Endothelial cell of umbilical vein (primary cell): ENCODE results near the gene NANOS1. TPM values are rescaled to one million over a fixed set of nuclear protein-coding genes. Genes with fewer than 3 reads are reported as not detected.

ENCODE experiments used
- BruUV-seq: library from RNA; stranded (reverse); fragments of 400-500 nt; replicated peaks from 2 replicates; lab custom pipeline; 2021; lab: Mats Ljungman, UMichigan
- CTCF ChIA-PET: fragments of 300-600, 350-600 bp; sonication (Branson Sonifier 250); formaldehyde crosslinking; loops from one replicate; lab custom pipeline; 2021; ENCODE audit warnings: antibody characterized with exemption, inconsistent platforms; lab: Charles Lee
- POLR2A ChIA-PET: fragments of 300-600, 350-600 bp; sonication (Branson Sonifier 250); formaldehyde crosslinking; loops from one replicate; lab custom pipeline; 2021; ENCODE audit warnings: antibody characterized with exemption, inconsistent platforms; lab: Charles Lee
- DNase-seq: peaks from one replicate; pipeline ENCODE4 v3.0.0-alpha.2; 2011; ENCODE audit warnings: low read depth, low spot score
- FAIRE-seq: peaks from 2 replicates; lab custom pipeline; 2011; peaks lifted over from hg19 to GRCh38; lab: Jason Lieb, UNC
- H2AFZ ChIP-seq: 2 replicates; pipeline ENCODE4 v1.6.0; 2012; ENCODE audit warnings: low read depth, low read length, control low read depth, inconsistent platforms
- H3K27ac ChIP-seq: 2 replicates; pipeline ENCODE4 v1.5.1; 2011; ENCODE audit warnings: low read depth, mild to moderate bottlenecking, control low read depth, low read length, moderate library complexity; ENCODE audit not compliant: insufficient read depth
- H3K27me3 ChIP-seq, 2 experiments: 2 replicates each; pipeline versions ENCODE4 v1.6.0 to v1.6.1; 2011; ENCODE audit warnings: low read length in 2 of 2, mixed read lengths in 1 of 2; ENCODE audit not compliant: control insufficient read depth in 2 of 2, insufficient read depth in 2 of 2
- H3K36me3 ChIP-seq, 2 experiments: 2 replicates in 1 of 2; 3 replicates in 1 of 2; pipeline ENCODE4 v1.5.1; 2011; ENCODE audit warnings: low read length in 2 of 2, mild to moderate bottlenecking in 1 of 2, moderate library complexity in 1 of 2; ENCODE audit not compliant: control insufficient read depth in 2 of 2, insufficient read depth in 2 of 2; ENCODE audit errors: extremely low read depth in 1 of 2
- H3K4me1 ChIP-seq: 3 replicates; pipeline ENCODE4 v1.5.1; 2011; ENCODE audit warnings: mild to moderate bottlenecking, low read length; ENCODE audit not compliant: control insufficient read depth, insufficient read depth; ENCODE audit errors: extremely low read depth
- H3K4me2 ChIP-seq: 2 replicates; pipeline ENCODE4 v1.6.1; 2011; ENCODE audit warnings: low read length, control low read depth, mixed read lengths; ENCODE audit not compliant: insufficient read depth
- H3K4me3 ChIP-seq, 3 experiments: fragments of 200-600 bp in 1 of 3; sonication (generic), shearing (Covaris generic) in 1 of 3; replicated peaks in 1 of 3; 2 replicates each; pipeline ENCODE4 v1.5.1; 2011 to 2016; ENCODE audit warnings: control low read depth in 3 of 3, low read length in 3 of 3, mild to moderate bottlenecking in 2 of 3, inconsistent platforms in 1 of 3, low read depth in 1 of 3, moderate library complexity in 1 of 3; ENCODE audit not compliant: insufficient read depth in 1 of 3
- H3K79me2 ChIP-seq: 2 replicates; pipeline ENCODE4 v1.6.0; 2012; ENCODE audit warnings: low read length, inconsistent platforms; ENCODE audit not compliant: control insufficient read depth, insufficient read depth
- H3K9ac ChIP-seq: replicated peaks from 2 replicates; pipeline ENCODE3; 2011; ENCODE audit warnings: low read length, control low read depth; ENCODE audit not compliant: insufficient read depth; ENCODE audit errors: extremely low read depth
- H3K9me1 ChIP-seq: replicated peaks from 3 replicates; pipeline ENCODE4 v1.6.0; 2011; ENCODE audit warnings: mild to moderate bottlenecking, low read length; ENCODE audit not compliant: control insufficient read depth, insufficient read depth; ENCODE audit errors: extremely low read depth
- H3K9me3 ChIP-seq: replicated peaks from 2 replicates; pipeline ENCODE4 v1.5.1; 2012; ENCODE audit warnings: low read length, inconsistent platforms; ENCODE audit not compliant: control insufficient read depth, insufficient read depth
- H4K20me1 ChIP-seq: replicated peaks from 2 replicates; pipeline ENCODE3; 2011; ENCODE audit warnings: mild to moderate bottlenecking, low read length; ENCODE audit not compliant: control insufficient read depth, insufficient read depth; ENCODE audit errors: extremely low read depth
- EZH2 ChIP-seq: IDR thresholded peaks from 2 replicates; pipeline ENCODE4 v1.6.1; 2012; ENCODE audit warnings: borderline replicate concordance, low read depth, mild to moderate bottlenecking, moderate library complexity, low read length, inconsistent platforms; ENCODE audit not compliant: severe bottlenecking
- FOS ChIP-seq: IDR thresholded peaks from 2 replicates; pipeline ENCODE4 v1.6.1; 2011; ENCODE audit warnings: mild to moderate bottlenecking, low read length, moderate library complexity, borderline replicate concordance; ENCODE audit not compliant: insufficient read depth
- GATA2 ChIP-seq: IDR thresholded peaks from 2 replicates; pipeline ENCODE4 v1.7.0; 2011; ENCODE audit warnings: low read depth, mild to moderate bottlenecking, moderate library complexity, mixed read lengths, low read length; ENCODE audit not compliant: insufficient read length, insufficient read depth
- JUN ChIP-seq: IDR thresholded peaks from 2 replicates; pipeline ENCODE4 v1.6.1; 2011; ENCODE audit warnings: borderline replicate concordance, low read depth; ENCODE audit not compliant: insufficient read length, insufficient read depth
- MYC ChIP-seq: IDR thresholded peaks from one replicate; pipeline ENCODE4 v1.6.1; 2011; ENCODE audit warnings: mild to moderate bottlenecking, low read depth, low read length
- POLR2A ChIP-seq: IDR thresholded peaks from 2 replicates; pipeline ENCODE4 v1.6.1; 2012; ENCODE audit warnings: low read depth, mild to moderate bottlenecking, control low read depth, low read length
- POLR2AphosphoS5 ChIP-seq: IDR thresholded peaks from 2 replicates; pipeline ENCODE4 v1.6.1; 2012; ENCODE audit warnings: low read depth, mild to moderate bottlenecking, control low read depth, low read length, moderate library complexity; ENCODE audit not compliant: insufficient read depth
- dilution Hi-C: fragments of 300-500 bp; cut with MboI; formaldehyde crosslinking; loops from one replicate; pipeline ENCODE4 v1.15.0; 2019; ENCODE audit warnings: low sequenced_read_pairs; ENCODE audit not compliant: extremely low pct_ligation_motif_present
- intact Hi-C: fragments of 100-400 bp; cut with micrococcal nuclease; formaldehyde crosslinking; loops from one replicate; pipeline ENCODE4 v1.10.0; 2022
- polyA plus RNA-seq, 4 experiments: library from polyadenylated mRNA; depleted of rRNA in 3 of 4; stranded (reverse) in 3 of 4; unstranded in 1 of 4; fragments of >200 nt; gene quantifications; 2 replicates each; pipeline versions ENCODE4 v1.2.1 to v1.2.3, GENCODE V29; 2011 to 2012; ENCODE audit warnings: missing spikeins in 1 of 4
- total RNA-seq: library from RNA; stranded (reverse); gene quantifications from 2 replicates; pipeline ENCODE4 v1.2.3, GENCODE V29; 2021
- TF ChIP-seq, protein P1 (sequence below), 2 donors: IDR thresholded peaks; 1 replicate in 1 of 2; 2 replicates in 1 of 2; pipeline ENCODE4 v1.5.1; 2011; ENCODE audit warnings: low read length in 2 of 2, mild to moderate bottlenecking in 2 of 2, moderate library complexity in 2 of 2, control low read depth in 1 of 2, inconsistent platforms in 1 of 2, low read depth in 1 of 2; ENCODE audit not compliant: insufficient read depth in 1 of 2; ENCODE audit errors: extremely low read depth in 1 of 2
- TF ChIP-seq, protein P2 (sequence below): IDR thresholded peaks from 2 replicates; pipeline ENCODE4 v1.6.1; 2011; ENCODE audit not compliant: insufficient read depth, insufficient read length

The NANOS1 gene
- total and polyA plus RNA-seq, 2 donors (not counting 3 experiments of a cell fraction or from before 2014, with no cell fraction given): 0.29 to 0.40 TPM

DNA sequence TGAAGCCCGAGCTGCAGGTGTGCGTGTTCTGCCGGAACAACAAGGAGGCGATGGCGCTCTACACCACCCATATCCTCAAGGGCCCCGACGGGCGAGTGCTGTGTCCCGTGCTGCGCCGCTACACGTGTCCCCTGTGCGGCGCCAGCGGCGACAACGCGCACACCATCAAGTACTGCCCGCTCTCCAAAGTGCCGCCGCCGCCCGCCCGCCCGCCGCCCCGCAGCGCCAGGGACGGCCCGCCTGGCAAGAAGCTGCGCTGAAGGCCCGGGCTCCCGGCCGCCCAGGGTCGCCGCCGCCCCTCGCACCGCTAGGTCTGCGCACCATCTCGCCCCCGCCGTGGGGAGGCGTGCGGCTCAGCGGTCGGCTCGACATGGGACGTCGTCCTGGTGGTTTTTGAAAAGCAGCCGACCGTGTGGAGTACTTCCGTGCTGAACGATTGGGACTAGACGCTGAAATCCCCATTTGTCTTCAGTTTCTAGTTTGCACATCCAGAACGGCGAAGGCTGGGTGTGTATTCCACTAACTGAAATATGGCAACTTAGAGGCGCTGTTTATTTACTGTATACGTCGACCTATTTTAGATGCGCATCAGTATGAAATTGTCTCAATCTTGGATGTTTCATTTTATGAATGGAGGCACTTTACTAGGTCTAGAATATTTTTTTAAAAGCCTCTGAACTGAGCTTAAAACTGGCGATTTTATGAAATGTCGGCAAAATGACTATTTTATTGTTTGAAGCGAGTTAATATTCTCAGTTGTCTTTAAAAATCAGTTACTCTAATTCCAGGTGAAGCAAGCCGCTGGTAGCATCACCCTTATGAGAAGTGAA lies 1.1 kb downstream of the NANOS1 start:
- FAIRE-seq: peak; percentile 65

DNA sequence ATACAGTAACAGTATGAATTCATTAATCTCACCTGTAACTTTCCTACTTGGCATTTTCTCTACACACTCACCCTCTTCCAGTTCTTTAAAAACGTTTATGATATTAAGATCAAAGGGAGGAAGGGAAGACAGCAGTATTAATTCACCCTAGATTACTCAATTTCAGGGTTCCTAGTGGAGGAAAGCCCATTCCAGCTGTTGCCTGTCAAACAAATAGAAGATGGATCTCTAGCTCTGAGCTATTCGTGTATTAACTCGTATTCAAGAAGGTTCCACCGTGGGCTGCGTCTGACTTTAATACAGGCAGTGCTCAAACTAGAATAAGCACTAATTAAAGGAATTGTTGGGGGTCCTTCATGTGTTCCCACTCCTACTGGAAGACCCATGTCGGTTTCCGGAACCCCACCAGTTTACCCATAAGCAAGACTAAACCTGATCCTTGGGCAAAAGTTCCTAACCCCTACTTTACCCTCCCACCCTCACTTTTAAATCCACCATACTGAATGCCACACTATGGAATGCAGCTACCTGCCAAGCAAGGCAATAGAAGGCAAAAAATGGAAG lies 2.1 kb downstream of the NANOS1 start:
- no peak overlapping the region for H3K9ac ChIP-seq
- no peak for DNase-seq
- H3K4me1 ChIP-seq: peaks cover 8% of the 10 kb centered on the region
- POLR2A ChIA-PET: no interaction called here
- H3K36me3 ChIP-seq: peaks cover 8 to 10% of the 10 kb centered on the region in 2 experiments
- H3K4me2 ChIP-seq: peak overlapping the region; percentile 43
- intact Hi-C loops (no loop called here), dilution Hi-C loops (no loop called here)
- no peaks in the 10 kb centered on the region for H3K9me3 ChIP-seq
- H3K9me1 ChIP-seq: no peaks in the 10 kb centered on the region
- no peak overlapping the region for H2AFZ ChIP-seq
- no peaks in the 10 kb centered on the region for H3K79me2 ChIP-seq
- CTCF ChIA-PET: interaction anchor here (1.3 to 1.7 kb wide), 2 partner anchors 25 to 463 kb away, joined by 3 to 7 read pairs; no protein-coding TSS in a partner anchor
- H4K20me1 ChIP-seq: peaks cover 3% of the 10 kb centered on the region
- no peak for TF ChIP-seq MYC
- no peak for TF ChIP-seq POLR2A
- TF ChIP-seq JUN: no peak
- TF ChIP-seq, protein P1, sequence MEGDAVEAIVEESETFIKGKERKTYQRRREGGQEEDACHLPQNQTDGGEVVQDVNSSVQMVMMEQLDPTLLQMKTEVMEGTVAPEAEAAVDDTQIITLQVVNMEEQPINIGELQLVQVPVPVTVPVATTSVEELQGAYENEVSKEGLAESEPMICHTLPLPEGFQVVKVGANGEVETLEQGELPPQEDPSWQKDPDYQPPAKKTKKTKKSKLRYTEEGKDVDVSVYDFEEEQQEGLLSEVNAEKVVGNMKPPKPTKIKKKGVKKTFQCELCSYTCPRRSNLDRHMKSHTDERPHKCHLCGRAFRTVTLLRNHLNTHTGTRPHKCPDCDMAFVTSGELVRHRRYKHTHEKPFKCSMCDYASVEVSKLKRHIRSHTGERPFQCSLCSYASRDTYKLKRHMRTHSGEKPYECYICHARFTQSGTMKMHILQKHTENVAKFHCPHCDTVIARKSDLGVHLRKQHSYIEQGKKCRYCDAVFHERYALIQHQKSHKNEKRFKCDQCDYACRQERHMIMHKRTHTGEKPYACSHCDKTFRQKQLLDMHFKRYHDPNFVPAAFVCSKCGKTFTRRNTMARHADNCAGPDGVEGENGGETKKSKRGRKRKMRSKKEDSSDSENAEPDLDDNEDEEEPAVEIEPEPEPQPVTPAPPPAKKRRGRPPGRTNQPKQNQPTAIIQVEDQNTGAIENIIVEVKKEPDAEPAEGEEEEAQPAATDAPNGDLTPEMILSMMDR (IDR thresholded peaks at IDR 0.05; ENCODE audit: extremely low read depth in 1 of 2, insufficient read depth in 1 of 2, low read depth in 1 of 2, low read length in 2 of 2): no peak
- TF ChIP-seq POLR2AphosphoS5: no peak
- TF ChIP-seq GATA2: no peak
- TF ChIP-seq, protein P2, sequence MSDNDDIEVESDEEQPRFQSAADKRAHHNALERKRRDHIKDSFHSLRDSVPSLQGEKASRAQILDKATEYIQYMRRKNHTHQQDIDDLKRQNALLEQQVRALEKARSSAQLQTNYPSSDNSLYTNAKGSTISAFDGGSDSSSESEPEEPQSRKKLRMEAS: no peak
- no peak for TF ChIP-seq EZH2
- no peak for TF ChIP-seq FOS
- H3K27ac ChIP-seq: no peak overlapping the region
- BruUV-seq: no TSS peak
- no peaks in the 10 kb centered on the region for H3K27me3 ChIP-seq
- FAIRE-seq: no peak
- no peak overlapping the region for H3K4me3 ChIP-seq

More for the DNA sequence above, 1.1 kb downstream of the NANOS1 start:
- peak overlapping the region in 2 of 3 experiments; percentile 16 to 30 for H3K4me3 ChIP-seq
- peak; percentile 51 for DNase-seq
- CTCF ChIA-PET: interaction anchor here (1.1 to 1.7 kb wide), 2 partner anchors 277 to 462 kb away, joined by 3 to 7 read pairs; no protein-coding TSS in a partner anchor
- H3K27ac ChIP-seq: no peak overlapping the region
- intact Hi-C loops (no loop called here), dilution Hi-C loops (no loop called here)
- H3K36me3 ChIP-seq: peaks cover 2 to 8% of the 10 kb centered on the region in 2 experiments
- no peaks in the 10 kb centered on the region for H3K9me1 ChIP-seq
- no TSS peak for BruUV-seq
- no peaks in the 10 kb centered on the region for H3K27me3 ChIP-seq
- TF ChIP-seq POLR2AphosphoS5: peak; percentile 56
- TF ChIP-seq, protein P2: no peak
- H3K4me1 ChIP-seq: peaks cover 8% of the 10 kb centered on the region
- peak overlapping the region; percentile 43 for H3K4me2 ChIP-seq
- no peak overlapping the region for H2AFZ ChIP-seq
- H3K79me2 ChIP-seq: no peaks in the 10 kb centered on the region
- H4K20me1 ChIP-seq: peaks cover 3% of the 10 kb centered on the region
- no peak overlapping the region for H3K9ac ChIP-seq
- H3K9me3 ChIP-seq: no peaks in the 10 kb centered on the region
- POLR2A ChIA-PET: interaction anchor here (0.6 kb wide), 1 partner anchor 48 kb away, joined by 3 read pairs; no protein-coding TSS in a partner anchor
